GM19035 (cell line): ENCODE data around the gene ENTPD6.
"Not testable (repeated sequence)": the region's sequence is repeated elsewhere in the genome, so short reads cannot be mapped to it uniquely, and the experiment has no call there.

ENCODE experiments used
- ATAC-seq: cut with Tn5 transposase; IDR thresholded peaks from one replicate; pipeline ENCODE4 v1.9.1; 2021; ENCODE audit not compliant: unreplicated experiment

The ENTPD6 gene

DNA sequence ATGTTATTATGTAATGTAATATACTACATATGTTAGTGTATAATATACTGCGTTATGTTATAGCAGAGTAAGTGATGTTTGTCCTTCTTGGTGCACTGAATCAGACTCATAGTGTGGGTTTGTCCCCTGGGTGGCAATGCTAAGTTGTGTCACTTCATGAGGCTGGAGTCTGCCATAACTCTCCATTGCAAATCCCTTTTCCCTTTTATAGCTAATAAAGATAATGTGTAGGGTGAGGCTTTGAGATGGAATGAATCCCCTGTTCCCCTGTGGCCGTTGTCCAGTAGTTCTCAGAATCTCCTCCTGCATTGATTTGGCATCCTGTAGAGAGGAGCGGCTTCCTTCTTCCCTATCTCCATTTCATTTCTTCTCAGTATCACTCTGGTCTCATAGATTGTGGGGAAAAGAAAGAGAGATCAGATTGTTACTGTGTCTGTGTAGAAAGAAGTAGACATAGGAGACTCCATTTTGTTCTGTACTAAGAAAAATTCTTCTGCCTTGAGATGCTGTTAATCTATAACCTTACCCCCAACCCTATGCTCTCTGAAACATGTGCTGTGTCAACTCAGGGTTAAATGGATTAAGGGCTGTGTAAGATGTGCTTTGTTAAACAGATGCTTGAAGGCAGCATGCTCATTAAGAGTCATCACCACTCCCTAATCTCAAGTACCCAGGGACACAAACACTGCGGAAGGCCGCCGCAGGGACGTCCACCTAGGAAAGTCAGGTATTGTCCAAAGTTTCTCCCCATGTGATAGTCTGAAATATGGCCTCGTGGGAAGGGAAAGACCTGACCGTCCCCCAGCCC, 45.5 kb downstream of the ENTPD6 start:
- not testable (repeated sequence) for ATAC-seq

DNA sequence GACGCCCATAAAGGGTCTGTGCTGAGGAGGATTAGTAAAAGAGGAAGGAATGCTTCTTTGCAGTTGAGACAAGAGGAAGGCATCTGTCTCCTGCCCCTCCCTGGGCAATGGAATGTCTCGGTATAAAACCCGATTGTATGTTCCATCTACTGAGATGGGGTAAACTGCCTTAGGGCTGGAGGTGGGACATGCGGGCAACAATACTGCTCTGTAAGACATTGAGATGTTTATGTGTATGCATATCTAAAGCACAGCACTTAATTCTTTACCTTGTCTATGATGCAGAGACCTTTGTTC, 46.1 kb downstream of the ENTPD6 start:
- not testable (repeated sequence) for ATAC-seq

DNA sequence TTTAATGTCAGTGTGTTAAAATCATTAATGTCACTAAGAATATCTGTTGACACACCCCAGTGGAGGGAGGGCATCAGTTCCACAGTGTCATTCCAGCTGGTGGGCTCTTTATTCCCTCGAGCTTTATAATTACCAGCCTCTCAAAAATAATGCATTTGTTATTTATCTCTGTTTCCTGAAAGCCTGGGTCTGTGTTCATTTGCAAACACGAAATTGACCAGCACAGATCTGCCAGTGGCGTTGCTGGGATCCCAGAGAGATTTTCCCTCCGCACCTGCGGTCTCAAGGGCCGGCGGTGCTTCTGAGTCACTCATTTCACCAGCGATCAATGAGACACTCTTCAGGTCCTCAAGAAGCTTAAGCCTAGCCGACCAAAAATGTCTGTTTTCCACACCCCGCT, 46.7 kb downstream of the ENTPD6 start:
- ATAC-seq, result no peak

DNA sequence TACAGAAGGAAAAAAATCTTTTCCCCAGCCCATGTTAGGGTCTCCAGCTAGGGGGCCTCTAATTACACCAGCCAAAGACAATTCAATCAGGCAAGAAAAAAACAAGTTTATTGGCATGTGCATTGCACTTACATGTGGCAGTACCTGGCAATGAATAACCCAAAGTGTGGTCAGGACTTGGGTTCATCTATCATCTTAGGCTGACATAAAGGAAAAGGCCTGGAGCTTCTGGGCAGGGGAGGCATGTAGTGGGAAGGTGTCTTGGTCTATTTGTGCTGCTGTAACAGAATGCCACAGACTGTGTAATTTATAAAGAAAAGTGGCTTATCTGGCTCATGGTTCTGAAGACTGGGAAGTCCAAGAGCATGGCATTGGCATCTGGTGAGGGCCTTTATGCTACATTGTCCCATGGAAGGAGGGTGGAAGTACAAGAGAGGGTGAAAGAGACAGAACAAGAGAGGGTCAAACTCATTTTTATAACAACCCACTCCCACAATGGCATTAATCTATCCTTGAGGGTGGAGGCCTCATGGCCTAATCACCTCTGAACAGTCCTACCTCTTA, 48.0 kb downstream of the ENTPD6 start:
- ATAC-seq, result no peak

DNA sequence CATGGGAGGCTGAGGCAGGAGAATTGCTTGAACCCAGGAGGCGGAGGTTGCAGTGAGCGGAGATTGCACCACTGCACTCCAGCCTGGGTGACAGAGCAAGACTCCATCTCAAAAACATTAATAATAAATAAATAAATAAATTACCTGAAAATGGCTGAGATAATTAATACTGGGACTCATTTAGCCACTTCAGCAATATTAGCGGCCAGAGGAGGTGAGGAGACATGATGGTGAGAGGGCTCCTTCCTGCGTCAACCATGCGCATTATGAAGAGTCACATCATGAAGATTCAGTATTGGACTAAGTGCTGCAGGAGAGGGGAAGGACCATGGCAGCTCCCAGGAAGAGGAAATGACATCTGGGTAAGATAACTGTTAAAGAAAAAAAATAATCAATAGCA, 49.5 kb downstream of the ENTPD6 start:
- ATAC-seq, result no peak

DNA sequence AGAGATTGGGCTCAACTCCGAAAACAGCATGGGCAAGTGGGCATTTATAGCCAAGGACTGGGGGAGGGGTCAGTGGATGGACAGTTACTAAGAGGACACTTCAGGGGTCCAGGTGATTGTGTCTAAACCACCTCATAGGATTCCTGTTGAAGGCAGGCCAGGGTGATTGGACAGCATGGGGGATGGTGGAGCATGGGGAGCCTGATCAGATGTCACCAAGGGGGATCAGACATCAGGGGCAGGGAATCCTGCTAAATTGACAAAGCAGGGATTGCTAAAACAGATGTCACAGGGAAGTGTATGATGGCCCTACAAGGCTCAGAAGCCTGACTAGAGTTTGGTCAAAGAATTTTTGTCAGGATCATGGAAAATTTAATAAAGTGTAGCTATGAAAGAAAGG, 49.9 kb downstream of the ENTPD6 start:
- ATAC-seq, result no peak

DNA sequence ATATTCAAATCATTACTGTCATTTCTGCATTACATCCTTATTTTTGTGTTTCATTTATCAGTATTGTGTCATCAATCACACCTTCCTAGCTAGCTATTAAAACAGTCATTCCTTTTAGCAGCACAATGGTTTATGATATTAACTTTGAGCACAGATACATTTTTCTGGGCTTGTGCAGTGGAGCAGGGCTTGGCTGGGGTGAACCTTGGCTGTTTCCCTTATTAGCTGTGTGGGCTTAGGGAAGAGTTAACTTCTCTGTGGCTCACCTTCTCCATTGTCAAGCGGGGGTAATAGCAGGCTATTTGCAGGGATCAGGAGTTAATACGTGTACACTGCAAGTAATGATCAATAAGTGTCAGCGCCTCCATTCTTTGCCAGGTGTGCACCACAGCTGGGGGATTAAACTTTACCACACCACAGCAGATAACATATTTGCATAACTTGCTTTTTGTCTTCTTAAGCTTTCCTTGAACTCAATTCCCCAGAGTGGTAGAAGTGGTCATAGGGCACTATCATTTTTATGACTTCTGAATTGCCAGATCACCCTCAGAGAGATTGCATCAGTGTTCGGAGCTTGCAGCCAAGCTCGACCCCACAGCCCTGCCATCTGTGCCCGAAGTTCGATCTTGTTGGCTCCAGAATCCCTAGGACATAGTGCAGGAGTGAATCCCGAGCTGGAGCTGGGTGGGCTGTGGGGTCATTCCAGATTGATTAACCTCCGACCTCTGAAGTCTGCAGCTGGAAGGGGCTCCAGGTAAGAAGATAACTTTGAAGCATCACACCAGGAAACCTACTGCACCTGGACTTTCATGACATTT, 50.9 kb downstream of the ENTPD6 start:
- no peak for ATAC-seq

DNA sequence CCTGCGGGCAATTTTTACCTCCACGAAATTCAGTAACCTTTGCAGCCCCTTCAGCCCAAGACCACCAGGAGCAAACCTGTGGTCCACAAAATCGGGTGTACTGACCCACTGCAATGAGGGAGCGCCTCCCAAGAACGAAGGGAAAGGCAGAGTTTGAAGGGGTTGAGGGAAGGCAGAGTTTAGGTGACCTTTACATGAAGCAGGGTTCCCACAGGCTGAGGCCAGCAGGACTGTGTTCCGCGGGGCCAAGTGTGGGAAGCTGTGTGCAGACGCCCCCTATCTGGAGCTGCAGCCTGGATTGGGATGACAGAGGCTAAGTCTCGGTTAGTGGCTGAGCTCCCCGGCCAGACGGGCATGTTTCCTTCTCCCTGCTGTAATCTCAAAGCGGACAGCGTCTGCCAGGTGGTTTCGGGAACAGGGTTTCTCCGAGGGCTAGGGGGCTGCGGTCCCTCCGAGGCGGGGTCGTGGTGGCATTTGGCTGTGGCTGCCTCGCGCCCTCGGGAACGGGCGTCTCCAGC, 51.5 kb downstream of the ENTPD6 start:
- peak; percentile 3 for ATAC-seq

DNA sequence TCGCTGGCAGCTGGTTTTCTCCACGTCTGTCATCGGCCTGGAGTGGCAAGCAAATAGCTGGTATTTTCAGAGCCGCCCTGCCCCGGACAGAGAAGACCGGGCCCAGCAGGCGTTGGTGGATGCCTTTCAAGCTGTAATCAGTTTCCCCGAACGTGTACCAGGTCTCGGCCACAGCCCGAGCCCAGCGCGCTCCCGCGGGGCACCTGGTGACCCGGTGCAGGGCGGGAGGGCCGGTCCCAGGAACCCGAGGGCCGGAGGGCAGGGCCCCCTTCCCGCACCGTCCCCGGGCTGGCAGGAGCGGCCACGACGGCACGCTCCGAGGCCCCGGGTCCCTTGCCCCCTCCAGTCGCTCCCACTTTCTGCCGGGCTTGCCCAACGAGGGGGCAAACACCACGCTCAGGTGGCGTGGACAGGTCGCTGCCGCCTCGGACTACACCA, 52.0 kb downstream of the ENTPD6 start:
- ATAC-seq, result peak; percentile 39

DNA sequence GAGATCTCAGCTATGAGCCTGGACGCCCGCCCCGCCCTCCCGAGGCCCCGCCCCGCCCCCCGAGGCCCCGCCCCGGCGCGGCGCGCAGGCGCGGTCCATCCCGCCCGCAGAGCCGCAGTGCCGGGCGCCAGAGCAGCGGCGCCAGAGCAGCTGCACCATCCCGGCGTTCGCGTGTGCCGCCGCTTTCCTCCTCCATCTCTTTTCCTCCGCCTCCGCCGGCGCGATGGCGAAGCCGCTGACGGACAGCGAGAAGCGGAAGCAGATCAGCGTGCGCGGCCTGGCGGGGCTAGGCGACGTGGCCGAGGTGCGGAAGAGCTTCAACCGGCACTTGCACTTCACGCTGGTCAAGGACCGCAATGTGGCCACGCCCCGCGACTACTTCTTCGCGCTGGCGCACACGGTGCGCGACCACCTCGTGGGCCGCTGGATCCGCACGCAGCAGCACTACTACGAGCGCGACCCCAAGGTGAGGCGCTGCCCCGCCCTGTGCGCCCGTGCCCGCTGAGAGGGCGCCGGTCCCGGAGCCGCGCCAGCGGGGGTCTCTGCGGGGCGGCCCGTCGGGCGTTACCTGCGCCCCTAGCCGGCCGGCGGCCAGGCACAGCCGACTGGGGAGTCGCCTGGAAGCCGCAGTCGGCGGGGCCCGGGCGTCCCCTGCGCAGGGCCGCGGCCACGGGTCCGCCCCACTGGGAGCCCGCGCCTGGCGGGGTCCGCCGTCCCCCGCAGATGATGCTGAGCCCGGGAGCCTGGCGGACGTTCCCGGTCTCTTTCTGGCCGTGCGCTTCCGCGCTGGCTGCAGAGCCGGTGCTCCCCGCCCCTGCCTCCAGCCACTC, 52.7 kb downstream of the ENTPD6 start, which contains the start of gene PYGB:
TSS of gene PYGB (plus strand) at position 130 of the 830 bp plus-strand sequence. CDS start at position 224, 94 bp downstream.
- peak; percentile 70 for ATAC-seq

DNA sequence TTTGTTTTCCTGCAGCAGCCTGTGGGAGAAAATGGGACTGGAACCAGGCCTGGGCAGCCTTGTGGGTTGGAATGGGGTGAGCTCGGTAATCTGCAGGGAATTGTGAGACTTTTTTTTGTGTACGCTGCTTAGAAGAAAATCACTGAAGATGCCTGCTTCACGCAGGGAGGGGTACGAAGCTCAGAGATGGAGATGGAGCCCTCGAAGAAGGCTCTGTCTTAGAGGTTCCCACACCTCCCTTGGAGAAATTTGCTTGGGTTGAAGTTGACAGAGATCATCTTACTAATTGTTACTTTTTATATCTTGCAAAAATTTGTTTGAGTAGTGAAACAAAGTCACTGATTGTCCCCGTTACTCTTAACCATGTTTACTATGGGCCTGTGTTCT, 53.3 kb downstream of the ENTPD6 start:
- ATAC-seq, result no peak

DNA sequence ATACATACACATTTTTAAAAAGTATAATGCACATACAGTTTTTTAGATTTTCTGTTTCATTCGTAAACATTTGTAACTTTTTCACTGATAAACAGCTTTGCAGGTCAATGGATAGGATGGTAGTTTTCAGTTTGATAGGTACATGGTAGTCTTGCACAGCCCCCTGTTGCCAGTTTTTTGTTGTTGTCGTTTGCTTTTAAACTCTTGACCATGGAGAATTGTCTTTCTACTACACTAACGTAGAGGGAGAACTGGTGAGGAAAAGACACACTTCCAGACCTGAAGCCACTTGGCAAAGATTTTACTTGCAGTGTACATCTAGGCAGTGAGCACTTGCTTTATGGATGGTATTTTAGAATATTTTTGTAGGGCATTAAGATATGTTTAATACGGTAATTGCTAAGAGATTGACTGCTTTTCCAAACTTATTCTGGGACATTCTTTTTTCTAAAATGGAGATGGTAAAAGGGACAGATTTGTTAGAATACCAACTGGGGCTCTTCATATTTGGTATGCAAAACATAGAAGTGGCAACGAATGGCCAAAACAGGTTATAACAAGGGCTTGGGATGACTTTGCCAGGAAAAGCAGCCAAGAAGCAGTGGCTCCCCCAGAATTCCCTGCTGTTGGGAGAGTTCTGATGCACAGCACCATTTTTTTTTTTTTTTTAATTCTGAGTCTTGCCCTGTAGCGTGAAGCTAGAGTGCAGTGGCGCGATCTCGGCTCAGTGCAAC, 53.9 kb downstream of the ENTPD6 start:
- ATAC-seq, result no peak

DNA sequence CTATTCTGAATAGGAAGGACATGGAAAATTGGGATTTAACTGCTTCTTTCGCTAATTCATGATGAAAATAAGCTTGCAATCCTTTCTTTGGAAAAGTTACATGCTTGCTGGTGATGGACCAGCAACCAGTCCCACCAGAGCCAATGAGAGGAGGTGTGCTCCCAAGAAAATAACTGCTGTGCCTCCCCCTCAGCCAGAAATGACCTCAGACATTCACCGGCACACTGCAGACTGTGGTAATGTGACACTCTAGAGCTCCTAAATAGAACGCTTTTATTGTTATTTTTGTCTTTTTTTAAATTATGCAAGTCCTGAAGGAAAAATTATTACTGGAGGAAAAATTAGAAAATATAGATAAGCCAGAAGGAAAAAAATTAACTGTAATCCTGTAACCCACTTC, 55.0 kb downstream of the ENTPD6 start:
- no peak for ATAC-seq

DNA sequence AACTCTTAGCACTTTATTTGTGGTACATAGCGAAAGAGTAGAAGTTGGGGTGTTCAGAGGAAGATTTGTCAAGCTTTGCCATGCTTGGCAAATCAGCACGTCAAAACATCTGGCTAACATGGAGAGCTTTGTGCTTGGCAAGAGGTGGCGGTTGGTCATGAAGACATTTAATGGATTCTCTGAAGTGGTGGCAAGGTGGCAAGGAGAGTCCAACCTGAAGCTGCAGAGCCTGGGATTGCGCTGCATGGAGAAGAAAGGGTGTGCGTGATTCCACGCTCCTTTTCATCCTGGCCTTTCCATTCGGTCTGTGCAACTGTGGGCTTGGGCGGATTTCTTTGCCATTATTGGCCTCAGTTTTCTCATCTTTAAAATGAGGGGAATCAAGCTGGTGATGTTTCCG, 55.5 kb downstream of the ENTPD6 start:
- no peak for ATAC-seq

DNA sequence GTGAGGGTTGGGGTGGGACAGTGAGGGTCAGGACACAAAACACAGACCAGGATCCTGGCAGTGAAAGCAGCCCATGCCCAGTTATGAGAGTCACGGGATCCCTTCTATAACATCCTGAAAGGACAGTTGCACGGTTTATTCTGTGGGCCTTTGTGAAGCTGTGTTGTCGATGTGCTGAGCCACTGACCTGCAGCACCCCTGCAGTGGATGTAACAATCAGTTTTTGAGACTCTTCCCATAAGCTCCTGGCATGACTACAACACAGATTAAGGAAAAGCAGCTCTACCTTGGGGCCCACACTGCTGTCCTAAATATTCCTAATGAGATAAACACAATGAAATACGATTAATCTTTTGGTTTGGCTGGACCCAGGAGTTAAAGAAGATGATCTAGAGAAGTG, 56.0 kb downstream of the ENTPD6 start:
- no peak for ATAC-seq

DNA sequence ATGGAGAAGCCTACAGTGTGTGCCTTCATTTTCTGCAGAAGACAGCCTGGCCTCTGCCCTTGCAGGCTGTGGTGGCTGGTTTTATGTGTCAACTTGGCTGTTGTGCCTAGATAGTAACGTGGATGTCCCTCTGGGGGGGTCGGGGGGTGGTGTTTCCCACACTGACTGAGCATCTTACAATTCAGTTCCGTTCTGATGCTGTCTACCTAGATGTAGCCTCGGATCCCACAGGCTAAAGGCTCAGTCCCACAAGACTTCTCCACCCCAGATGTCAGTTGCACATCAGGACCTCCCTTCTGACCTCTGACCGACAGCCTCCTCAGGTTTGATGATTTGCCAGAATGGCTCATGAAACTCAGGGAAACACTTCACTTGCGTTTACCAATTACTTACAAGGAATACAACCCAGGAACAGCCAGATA, 56.7 kb downstream of the ENTPD6 start:
- ATAC-seq, result no peak

DNA sequence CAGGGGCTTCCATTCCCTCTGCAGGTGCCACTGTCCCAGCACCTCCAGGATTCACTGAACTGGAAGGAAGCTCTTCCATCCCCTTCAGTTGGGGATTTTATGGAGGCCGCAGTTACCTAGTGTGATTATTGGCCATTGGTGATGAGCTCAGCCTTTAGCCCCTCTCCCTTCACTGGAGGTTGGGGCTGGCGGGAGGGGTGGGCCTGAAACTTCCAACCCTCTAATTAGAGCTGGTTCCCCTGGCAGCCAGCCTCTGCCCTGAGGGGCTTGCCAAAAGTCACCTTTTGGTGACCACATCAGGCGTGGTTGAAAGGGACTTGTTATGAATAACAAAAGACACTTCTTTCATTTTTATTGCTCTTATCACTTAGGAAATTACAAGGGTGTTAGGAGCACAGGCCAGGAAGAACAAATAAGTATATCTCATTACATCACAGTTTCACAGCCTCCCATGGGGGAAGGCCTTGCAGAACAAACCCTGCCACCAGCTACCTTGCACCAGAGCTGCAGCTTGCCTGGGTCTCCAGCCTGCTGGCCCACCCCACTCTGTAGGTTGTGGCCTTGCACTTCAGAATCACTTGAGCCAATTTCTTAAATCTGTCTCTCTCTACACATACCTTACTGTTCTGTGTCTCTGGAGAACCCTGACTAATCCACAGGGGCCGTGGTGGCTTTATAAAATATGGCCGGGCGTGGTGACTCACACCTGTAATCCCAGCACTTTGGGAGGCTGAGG, 57.3 kb downstream of the ENTPD6 start:
- ATAC-seq, result no peak

DNA sequence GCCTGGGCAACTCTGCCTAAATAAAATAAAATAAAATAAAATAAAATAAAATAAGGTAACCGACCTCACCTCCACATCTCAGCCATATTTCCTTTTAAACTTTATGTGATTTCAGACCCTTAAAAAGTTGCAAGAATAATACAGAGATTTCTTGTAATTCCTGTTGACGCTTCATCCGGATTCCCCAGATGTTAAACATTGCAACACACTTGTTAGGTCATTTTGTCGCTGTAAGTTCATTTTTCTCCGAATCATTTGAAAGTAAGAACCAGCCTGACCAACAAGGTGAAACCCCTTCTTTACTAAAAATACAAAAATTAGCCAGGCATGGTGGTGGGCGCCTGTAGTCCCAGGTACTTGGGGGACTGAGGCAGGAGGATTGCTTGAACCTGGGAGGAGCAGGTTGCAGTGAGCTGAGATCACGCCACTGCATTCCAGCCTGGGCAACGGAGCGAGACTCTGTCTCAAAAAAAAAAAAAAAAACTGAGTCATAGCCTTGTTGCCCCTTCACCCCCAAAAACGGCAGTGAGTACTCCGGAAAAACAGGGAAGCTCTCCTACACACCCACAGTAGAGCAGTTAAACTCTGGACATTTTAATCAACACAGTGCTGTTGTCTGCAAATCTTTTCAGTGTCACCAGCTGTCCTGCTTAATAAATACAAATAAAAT, 58.2 kb downstream of the ENTPD6 start:
- ATAC-seq, result no peak

DNA sequence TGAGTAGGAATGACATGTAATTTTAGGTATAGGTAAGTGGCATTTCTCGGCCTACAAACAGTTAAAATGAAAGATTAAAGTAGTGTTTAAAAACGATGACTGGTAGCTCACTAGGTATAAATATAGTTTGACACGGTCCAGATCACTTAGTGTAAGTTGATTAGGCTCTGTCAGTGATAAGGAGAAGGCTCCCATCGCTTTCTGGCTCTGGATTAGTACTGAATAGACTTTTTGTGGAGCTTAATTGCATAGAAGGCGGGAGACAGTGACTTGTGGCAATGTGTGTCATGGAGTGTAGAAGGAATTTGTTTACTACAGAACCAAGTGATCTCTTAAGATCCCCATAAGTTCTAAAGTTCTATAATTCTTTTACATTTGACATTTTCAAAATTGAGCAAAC, 59.1 kb downstream of the ENTPD6 start:
- ATAC-seq, result no peak
